ENCODE data around the gene ATG12. TPM values are rescaled to one million over a fixed set of nuclear protein-coding genes. Genes with fewer than 3 reads are reported as not detected.
A peak's percentile ranks its signal among the peaks of the same experiment; 100 is the strongest.

The ATG12 gene
- total and polyA plus RNA-seq, 2 of the 13 experiments (the other 11 are each of a cell fraction or from before 2014, with no cell fraction given) = 46.4 to 58.1 TPM

- TF ChIP-seq HNRNPL (IDR thresholded peaks at IDR 0.05; ENCODE audit: low read depth, low read length) = no peak
- TF ChIP-seq, protein P1, sequence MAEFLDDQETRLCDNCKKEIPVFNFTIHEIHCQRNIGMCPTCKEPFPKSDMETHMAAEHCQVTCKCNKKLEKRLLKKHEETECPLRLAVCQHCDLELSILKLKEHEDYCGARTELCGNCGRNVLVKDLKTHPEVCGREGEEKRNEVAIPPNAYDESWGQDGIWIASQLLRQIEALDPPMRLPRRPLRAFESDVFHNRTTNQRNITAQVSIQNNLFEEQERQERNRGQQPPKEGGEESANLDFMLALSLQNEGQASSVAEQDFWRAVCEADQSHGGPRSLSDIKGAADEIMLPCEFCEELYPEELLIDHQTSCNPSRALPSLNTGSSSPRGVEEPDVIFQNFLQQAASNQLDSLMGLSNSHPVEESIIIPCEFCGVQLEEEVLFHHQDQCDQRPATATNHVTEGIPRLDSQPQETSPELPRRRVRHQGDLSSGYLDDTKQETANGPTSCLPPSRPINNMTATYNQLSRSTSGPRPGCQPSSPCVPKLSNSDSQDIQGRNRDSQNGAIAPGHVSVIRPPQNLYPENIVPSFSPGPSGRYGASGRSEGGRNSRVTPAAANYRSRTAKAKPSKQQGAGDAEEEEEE (CRISPR knock-in tag; IDR thresholded peaks at IDR 0.05; ENCODE audit: borderline replicate concordance) = no peak
- TF ChIP-seq TP53 (CRISPR knock-in tag; conservative IDR thresholded peaks at IDR 0.05) = no peak
- TF ChIP-seq NR2F2 (IDR thresholded peaks at IDR 0.05; ENCODE audit: borderline replicate concordance, low read depth) = no peak
- no peak for TF ChIP-seq MAZ (IDR thresholded peaks at IDR 0.05; ENCODE audit: borderline replicate concordance, low read depth, low read length)
- no peak for TF ChIP-seq MAZ (CRISPR knock-in tag; IDR thresholded peaks at IDR 0.05; ENCODE audit: low read depth)
Observed at GRCh38 chr5:115807654-115808052, 33.7 kb downstream of the ATG12 start (continued).

DNA sequence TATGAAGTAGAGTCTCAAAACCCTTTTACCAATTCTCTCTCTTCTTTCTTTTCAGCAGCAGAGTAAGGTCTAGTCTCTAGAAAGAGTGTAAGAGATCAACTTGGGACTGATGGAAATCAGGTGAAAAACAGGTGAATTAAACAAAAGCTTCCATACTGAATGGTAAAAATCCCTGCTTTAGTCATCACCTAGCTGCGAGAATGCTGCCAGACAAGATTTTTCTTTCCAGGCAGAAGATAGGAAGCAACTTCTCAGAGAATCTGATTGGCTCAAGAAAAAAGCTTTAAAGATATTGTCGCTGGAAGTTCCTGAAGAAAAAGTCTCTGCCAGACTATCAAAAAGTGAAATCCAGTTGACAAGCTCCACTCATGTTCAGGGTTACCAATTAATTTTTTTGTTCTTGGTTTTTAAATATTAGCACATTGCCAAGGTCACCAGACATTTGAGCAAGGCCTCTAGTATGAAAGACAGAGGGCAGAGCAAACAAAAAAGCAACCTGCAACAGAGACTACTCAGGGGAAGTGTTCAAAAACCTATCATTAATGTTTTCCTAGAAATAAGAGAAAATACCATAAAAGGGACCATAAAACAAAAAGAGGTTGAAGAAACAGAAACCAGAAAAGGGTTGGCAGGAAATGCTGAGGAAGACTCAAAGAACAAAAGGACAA, 34.2 kb downstream of the ATG12 start:
- FAIRE-seq = no peak
- in situ Hi-C loops (cut with HindIII; ENCODE audit: extremely low pct_ligation_motif_present, low pct_unique_long_range_greater_than_20kb) (no loop called here), intact Hi-C loops (cut with micrococcal nuclease; ENCODE audit: unreplicated experiment) (no loop called here)
- no peak overlapping the region for H3K27ac ChIP-seq (ENCODE audit: extremely low read length, insufficient read depth, low read length)
- no TSS peak for BruUV-seq (replicated peaks)
- H4K20me1 ChIP-seq (ENCODE audit: insufficient read depth, low read length) = no peaks in the 10 kb centered on the region
- no peaks in the 10 kb centered on the region for H3K36me3 ChIP-seq (replicated peaks in 1 of 2; ENCODE audit: control insufficient read depth in 1 of 2, insufficient read depth in 2 of 2, low read length in 2 of 2)
- no peak for DNase-seq (ENCODE audit: low spot score)
- POLR2A ChIA-PET = interaction anchor here (0.7 kb wide), 1 partner anchor 9 kb away, joined by 3 read pairs; the partner anchor contains the start of gene CDO1
- H3K4me2 ChIP-seq (ENCODE audit: low read depth, low read length) = no peak overlapping the region
- H3K79me2 ChIP-seq (ENCODE audit: insufficient read depth, low read length) = no peaks in the 10 kb centered on the region
- H3K27me3 ChIP-seq (ENCODE audit: control insufficient read depth in 1 of 2, insufficient read depth in 2 of 2, low read length in 2 of 2) = no peaks in the 10 kb centered on the region
- 79% methylated on average over 2 of the region's 2 CpGs for WGBS (ENCODE audit: low lambda C conversion rate)
- ATAC-seq = no peak
- H3K9ac ChIP-seq (ENCODE audit: insufficient read depth, low read depth, low read length) = no peak overlapping the region
- H3K4me1 ChIP-seq (ENCODE audit: insufficient read depth, low read length) = peaks cover 15% of the 10 kb centered on the region
- CTCF ChIA-PET (ENCODE audit: low intra/inter-chr PET ratio, low total read pairs) = no interaction called here
- peak; percentile 34; the same call in 1 of the 2 replicates for TF ChIP-seq BCL6 (CRISPR knock-in tag; IDR thresholded peaks at IDR 0.05)
- no peak for TF ChIP-seq ZC3H4 (CRISPR knock-in tag; IDR thresholded peaks at IDR 0.05; ENCODE audit: borderline replicate concordance)
- H2AFZ ChIP-seq (ENCODE audit: low read length) = no peak overlapping the region
- H3K9me3 ChIP-seq (ENCODE audit: low read length) = no peaks in the 10 kb centered on the region
- H3K4me3 ChIP-seq (replicated peaks in 1 of 3; ENCODE audit: insufficient read depth in 1 of 3, low read depth in 2 of 3, low read length in 3 of 3) = no peak overlapping the region

All from HepG2 (cell line).